HL-60/S4 treated with retinoic acid at 250 ng/mL for 4 days and 3 days (cell line): ENCODE data around the gene BBLN.
"Not testable (repeated sequence)": the region's sequence is repeated elsewhere in the genome, so short reads cannot be mapped to it uniquely, and the experiment has no call there.

ENCODE experiments used
- in situ Hi-C: fragments of 300-500 bp; cut with MboI; formaldehyde crosslinking; loops from 2 replicates; pipeline ENCODE4 v1.7.0; 2022; ENCODE audit warnings: low sequenced_read_pairs

Gene BBLN

DNA sequence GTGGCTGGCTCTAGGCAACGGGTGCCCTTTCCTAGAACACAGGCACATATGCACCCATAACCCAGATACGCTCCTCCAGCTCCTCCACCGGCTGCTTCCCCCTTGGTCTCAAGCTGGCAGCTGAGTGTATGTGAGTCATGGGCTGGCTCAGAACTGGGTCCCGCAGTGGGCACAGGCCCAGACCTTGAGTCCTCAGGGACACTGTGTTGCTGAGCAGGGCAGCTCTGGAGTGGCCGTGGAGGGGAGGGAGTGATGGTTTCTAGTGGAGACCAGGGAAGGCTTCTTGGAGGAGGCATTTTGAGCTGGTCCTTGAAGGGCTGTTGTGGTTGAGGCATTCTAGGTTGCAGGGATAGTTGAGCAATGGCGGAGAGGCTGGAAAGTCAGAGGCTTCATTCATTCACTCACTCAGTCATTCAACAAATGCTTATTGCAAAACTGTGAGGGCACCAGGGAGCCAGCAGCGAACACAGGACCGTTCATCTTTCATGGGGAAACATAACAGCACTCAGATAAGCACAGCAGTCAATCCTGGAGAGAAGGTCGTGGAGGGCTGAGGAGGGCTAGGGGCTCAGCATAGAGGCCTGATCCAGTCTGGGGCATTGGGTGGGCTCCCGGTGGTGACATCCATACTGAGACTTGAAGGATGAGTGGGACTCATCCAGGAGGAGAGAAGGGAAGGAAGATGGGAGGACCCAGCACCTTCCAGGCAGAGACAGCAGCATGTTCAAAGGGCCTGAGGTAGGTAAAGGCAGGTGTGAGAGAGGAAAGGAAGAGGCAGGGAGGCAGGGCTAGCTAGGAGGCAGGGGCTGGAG is 2.4 kb downstream of the BBLN start:
- in situ Hi-C loops, result no loop called here

DNA sequence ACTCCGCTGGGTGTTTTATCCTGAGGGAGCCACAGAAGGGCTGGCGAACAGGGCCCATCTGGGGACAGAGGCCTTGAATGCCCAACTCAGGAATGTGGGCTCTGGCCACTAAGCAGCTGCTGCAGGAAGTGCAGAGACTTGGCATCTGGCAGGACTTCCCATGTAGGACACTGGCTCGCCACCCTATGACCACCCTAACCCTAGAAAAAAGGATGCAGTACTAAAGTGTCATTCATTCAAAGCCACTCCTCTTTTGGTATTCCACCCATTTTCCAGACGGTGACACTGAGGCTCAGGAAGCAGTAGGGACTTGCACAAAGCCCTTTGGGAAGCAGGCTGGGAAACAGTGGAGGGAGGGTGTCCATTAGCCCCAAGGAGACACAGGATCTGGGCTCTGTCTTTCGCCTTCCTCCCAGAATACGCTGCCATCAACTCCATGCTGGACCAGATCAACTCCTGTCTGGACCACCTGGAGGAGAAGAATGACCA is 3.0 kb downstream of the BBLN start:
- in situ Hi-C loops, result no loop called here

GRCh38 chr9:128163523-128164306 is 3.6 kb downstream of the BBLN start:
- in situ Hi-C loops, result no loop called here

DNA sequence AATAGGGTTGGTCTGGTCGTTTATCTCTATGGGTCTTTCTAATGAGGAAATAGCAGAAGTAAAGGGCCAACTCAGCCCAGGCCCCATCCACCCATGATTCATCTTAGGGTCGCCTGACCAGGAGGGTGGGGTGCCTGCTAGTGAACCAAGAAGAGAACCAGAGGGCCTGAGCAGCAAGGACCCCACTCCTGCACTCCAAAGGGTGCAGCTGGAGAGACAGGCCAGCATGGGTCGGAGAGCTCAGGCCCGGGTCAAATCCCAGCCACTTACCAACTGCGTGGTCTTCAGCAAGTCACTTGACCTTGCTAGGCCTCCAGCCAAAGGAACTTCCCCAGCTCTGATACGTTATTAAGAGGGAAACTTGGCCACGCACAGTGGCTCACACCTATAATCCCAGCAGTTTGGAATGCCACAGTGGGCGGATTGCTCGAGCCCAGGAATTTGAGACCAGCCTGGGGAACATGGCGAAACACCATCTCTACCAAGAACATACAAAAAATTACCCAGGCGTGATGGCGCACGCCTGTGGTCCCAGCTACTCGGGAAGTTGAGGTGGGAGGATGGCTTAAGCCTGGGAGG is 4.3 kb downstream of the BBLN start:
- in situ Hi-C loops, result no loop called here

DNA sequence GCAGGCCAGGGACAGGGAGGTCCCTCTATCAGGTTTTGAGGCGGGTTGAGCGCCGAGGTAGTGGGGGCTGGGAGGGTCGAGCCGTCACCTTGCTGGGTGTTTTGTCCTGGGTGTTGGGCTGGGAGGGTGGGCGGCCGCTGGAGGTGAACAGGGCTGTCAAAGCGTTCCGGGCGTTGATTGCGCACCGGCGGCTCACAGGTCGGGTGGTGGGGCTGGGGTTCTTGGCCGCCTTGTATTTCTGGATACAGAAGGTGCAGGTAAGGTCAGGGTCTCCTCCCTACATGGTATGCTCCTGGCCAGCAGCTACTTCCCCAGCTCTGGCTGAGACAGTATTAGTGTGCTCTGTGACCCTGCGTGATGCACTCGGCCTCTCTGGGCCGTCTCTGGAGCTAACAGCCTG is 6.1 kb downstream of the BBLN start:
- in situ Hi-C loops, result no loop called here

DNA sequence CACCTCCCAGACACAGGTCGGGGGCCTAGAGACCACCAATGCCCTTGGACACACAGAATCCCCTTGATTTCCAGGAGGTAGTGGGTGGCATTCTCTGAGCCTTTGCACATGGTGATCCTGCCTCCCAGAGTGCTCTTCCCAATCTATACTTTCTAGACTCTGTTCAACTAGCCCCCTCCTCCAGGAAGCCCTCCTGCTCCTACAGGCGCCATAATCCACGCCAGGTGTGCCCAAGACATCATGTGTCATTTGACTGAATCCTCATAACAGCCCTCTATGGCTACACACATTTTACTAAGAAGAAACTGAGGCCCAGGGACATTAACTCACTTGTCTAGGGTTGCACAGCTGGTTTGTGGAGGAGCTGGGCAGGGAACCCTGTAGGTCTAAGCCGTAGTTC is 7.1 kb downstream of the BBLN start:
- in situ Hi-C loops, result no loop called here

- in situ Hi-C loops, result no loop called here
Measured at GRCh38 chr9:128168731-128169308, 8.8 kb downstream of the BBLN start.

DNA sequence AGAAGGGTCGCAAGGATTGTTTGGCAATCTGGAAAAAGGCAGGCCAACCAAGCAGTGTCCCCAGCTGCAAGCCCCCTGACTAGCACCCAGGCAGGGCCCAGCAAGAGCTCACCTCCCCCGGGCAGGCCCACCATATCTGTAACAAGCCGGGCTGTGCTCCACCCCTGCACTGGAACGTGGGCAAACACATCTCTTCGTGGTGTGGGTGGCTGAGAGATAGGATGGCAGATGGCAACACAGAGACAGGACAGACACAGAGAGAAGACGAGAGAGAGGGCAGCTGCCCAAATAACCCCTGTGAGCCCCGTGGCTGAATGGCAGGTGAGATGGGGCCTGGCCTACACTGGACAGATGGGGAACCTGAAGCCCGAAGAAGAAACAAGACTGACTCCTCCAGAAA is 9.4 kb downstream of the BBLN start:
- in situ Hi-C loops, result no loop called here

- in situ Hi-C loops, result no loop called here
Measured at GRCh38 chr9:128169925-128170324, 9.9 kb downstream of the BBLN start.

DNA sequence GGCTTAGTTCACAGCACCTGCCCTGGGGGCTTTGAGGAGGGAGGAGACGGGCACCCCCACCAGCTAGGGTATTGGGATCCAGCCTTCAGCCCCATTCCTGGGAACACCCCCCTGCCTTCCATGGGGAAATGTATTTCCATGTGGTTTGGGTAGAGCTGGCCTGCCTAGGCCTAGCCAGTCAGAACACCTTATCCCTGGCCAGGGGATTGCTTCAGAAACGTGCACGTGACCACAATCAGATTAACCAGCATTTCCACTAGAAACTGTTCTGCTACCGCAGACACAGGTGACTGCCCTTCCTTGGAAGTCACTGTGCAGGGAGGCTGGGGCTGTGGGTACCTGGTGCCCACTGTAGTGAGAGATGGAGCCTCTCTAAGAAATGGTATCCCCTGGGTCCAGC is 14.0 kb downstream of the BBLN start:
- in situ Hi-C loops, result no loop called here

- in situ Hi-C loops, result no loop called here
Measured at GRCh38 chr9:128175102-128175563, 15.1 kb downstream of the BBLN start.

GRCh38 chr9:128175726-128176125 is 15.7 kb downstream of the BBLN start:
- in situ Hi-C loops, result no loop called here

- in situ Hi-C loops, result no loop called here
Measured at GRCh38 chr9:128178806-128179431, 18.9 kb downstream of the BBLN start.

DNA sequence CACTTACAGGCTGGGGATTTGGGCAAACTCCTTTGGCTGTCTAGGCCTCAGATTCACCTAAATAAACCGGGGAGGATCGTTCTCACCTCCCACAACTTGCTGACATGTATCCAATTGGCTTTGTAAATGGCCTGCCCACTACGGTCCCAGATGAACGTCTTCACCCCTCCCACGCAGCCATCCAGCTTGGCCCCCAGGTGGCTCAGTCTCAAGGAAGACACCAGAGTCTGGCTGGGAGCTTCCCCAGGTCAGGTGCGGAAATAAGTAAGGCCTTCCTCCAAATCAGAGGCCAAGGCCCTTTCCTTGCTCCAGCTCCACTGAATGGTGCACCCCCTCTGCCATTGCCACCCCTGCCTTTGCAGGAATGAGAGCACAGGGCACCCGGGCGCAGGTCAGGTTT is 19.9 kb downstream of the BBLN start:
- in situ Hi-C loops, result no loop called here

- in situ Hi-C loops, result no loop called here
Measured at GRCh38 chr9:128180447-128180846, 20.4 kb downstream of the BBLN start.

DNA sequence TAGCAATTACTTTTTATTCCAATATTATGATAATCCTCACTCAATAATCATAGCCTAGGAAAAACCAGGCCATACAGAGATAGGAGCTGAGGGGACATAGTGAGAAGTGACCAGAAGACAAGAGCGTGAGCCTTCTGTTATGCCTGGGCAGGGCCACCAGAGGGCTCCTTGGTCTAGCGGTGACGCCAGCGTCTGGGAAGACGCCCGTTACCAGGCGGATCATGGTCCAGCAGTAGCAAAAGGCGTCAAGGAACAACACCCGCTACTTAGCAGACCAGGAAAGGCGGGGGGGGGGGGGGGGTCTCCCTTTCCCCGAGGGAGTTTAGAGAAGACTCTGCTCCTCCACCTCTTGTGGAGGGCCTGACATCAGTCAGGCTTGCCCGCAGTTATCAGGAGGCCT is 21.4 kb downstream of the BBLN start:
- in situ Hi-C loops, result not testable (repeated sequence)

- in situ Hi-C loops, result no loop called here
Measured at GRCh38 chr9:128182893-128183588, 23.0 kb downstream of the BBLN start.

DNA sequence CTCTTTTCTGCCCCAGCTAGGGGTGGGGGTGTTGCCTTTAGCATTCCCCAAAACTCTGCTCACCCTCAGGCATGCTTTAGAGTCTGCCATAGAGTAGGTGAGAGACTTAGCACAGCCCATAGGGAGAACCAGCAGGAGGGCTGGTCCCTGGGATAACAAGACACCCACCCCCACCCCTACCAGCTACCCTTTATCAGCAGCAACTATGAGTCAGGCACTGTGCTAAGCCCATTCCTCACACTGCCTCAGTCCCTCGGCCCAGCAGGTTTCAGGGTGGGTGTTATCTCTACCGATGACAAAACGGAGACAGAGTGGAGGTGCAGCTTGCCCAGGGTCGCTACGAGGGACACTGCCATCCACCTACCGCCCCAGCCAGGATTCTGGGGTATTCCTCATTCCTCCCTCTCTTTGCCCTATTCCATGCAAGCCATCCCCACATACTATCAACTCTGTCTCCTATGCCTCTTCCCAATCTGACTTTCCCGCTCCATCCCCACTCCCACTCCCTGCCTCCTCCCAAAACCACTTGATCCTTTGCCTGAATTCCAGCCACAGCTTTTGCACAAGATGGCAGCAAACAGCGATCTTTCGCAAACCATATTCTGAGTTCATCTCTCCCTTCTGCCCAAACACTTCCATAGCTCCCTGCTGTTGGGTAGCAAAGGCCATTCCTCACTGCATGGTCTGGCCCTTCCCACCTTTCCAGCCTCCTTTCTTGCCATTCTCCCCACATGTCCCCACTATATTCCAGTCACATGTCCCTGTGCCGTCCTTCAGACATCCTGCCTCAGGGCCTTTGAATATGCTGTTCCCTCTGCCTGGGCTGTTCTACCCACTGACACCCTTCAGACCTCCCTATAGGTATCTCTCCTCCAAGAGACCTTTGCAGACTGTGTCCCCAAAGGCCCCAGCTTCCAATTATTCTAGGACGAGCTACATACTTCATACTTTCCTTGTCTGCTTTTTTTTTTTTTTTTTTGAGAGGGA is 26.2 kb downstream of the BBLN start:
- in situ Hi-C loops, result no loop called here

DNA sequence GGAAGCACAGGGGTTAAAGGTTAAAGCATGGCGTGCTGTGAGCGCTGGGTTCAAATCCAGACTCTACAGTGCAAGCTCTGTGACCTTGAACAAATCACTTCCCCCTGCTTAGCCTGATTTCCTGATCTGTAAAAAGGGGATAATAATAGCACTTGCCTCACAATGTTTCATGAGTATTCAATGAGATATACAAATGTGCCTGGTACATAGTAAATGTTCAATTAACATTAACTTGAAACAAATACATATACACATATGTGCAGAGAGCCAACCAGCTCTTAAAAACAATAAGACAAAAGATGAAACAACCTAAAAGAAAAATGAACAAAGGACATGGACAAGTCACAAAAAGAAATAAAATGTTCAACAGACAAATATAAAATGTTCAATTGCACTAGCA is 27.3 kb downstream of the BBLN start:
- in situ Hi-C loops, result no loop called here
